Renal pelvis (tissue), 4 donors: ENCODE measurements around the gene PRR33. TPM values are rescaled to one million over a fixed set of nuclear protein-coding genes. Genes with fewer than 3 reads are reported as not detected.
"Not testable (repeated sequence)": the region's sequence is repeated elsewhere in the genome, so short reads cannot be mapped to it uniquely, and the experiment has no call there.

Experiments used
- DNase-seq: peaks from one replicate; pipeline ENCODE4 v3.0.0-alpha.2; 2013
- polyA plus RNA-seq, 3 donors: library from polyadenylated mRNA; unstranded; fragments of 120-200 nt; gene quantifications; one replicate each; pipeline ENCODE4 v1.2.1, GENCODE V29; 2013; ENCODE audit not compliant: insufficient read length in 3 of 3

PRR33 gene
- polyA plus RNA-seq, 3 donors: 0.11 to 0.25 TPM; not detected in 1

DNA sequence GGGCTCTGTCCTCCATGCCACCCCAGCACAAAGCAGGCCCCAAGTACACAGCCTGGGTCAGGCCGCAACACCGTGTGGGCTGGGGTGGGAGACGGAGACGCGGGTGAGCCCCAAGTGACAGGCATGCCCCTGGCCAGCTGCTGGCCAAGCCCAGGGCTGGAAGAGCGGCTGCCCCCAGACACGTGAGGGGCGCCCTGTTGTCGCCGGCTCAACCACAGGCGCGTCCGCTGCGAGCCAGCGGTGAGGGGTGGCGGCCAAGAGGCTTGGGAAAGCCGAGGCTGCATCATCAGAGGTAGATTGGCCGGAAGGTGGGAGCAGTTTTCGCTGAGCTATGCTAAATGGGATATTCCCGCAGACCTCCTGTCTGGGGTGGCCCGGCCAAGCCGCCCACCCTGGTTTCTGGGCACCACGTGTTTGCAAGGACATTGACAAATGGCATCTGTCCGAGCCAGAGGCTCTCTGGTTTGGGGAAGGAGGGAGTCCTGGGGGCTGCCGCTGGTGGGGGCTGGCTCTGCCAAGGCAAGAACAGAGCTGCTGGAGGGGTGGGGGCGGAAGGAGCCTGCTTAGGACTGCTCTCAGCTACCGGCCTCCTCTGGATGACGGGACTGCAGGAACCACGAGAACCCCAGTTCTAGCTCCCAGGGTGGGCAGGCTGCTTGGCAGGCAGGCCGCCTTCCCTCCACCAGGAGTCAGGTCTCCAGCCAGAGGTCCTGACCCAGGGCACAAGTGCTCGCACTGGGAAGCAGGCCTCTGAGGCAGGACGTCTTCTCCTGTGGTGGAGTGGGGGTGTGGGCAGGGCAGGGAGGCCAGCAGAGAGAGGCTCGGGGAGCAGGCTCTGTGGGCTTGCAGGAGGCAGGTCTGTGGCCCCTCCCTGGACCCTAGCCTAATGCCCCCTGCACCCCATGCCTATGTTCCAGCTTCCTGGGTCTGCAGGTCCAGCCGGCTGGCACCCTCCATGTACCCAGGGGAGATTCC is 552 bp downstream of the PRR33 start:
- DNase-seq: no peak

DNA sequence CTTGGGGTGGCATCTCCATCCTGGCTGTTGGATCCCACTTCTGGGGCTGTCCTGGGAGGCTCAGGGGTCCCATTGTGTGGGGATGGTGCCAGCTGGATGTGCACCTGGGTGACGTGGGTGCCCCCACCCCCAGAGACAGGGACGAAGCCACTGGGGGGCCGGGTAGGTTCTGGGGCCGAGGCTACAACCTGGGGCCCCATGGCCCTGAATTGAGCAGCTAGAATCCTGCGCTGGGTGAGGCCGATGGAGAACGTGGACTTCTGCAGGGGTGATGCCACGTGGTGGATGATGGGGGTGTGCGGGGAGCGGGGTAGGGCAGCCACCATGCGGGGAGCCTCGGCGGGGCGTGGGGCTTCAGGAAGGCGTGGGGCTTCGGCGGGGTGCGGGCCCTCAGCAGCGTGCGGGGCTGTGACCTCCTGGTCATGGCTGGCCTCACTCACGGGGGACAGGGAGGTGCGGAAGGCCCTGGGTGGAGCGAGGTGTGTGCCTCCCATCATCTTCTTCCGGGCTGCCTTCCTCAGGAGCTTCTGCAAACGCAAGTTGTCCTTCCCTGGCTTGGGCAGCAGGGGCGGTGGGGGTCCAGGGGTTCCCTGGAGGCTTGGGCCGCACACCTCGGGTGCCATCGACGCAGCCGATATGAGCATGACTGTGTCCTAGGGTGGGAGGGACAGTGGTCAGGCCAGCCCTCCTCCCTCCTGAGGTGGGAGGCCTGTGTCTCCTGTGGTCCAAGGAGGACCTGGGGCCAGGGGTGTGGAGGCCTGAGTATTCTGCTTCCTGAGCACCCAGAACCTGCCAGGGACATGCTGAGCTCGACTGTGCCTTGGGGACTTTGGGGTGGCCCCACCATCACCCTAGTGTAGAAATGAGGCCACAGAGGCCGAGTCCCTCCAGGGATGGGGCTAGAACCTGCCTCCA is 1.5 kb downstream of the PRR33 start:
- DNase-seq: no peak

DNA sequence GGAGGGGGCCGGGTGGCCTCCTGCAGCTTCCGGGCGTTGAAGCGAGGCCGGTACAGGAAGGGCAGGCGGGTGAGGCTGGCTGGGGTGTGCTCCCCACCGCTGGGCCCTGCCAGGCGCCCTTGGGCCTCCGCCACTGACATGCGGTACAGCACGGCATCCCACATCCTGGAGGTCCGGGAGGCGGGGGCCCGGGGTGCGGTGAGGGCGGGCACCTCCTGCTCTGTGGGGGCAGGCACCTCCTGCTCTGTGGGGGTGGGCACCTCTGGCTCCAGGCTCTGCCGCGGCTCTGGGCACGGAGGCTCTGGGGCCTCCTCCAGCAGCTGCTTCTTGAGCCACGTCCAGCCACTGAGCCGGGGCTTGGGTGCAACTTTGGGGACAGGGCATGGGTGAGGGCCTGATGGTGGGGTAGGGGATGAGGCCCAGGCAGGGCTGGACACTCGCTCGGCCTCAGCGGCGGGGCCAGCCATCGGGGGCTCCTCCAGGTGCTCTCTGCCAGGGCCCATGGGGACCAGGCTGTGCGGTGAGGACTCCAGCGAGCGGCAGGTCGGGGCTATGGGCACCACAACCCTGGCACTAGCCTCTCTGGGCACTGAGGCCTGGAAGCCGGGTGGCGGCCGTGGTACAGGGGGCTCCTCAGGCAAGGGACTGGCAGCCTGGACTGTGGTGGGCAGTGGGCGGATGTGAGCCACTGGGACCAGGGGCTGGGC is 2.3 kb downstream of the PRR33 start:
- no peak for DNase-seq

DNA sequence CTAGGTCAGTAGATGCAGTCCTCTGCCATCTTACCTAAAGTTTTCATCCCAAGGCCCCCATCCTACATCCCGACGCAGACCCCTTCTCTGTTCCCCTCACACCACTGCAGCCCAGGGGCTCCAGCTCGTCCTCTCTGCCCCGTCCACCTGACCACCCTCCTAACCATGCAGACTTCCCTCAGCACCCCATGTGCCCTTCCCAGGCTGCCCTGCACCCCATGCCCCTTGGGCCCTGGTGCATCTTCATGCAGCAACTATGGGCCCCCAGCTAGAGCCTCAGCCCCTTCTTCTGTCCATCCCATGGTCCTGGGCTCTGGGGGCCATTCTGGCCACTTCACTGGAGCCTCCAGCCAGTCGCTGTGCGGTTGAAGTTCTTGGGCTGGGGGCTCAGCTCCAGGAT is 2.9 kb downstream of the PRR33 start:
- DNase-seq: no peak

DNA sequence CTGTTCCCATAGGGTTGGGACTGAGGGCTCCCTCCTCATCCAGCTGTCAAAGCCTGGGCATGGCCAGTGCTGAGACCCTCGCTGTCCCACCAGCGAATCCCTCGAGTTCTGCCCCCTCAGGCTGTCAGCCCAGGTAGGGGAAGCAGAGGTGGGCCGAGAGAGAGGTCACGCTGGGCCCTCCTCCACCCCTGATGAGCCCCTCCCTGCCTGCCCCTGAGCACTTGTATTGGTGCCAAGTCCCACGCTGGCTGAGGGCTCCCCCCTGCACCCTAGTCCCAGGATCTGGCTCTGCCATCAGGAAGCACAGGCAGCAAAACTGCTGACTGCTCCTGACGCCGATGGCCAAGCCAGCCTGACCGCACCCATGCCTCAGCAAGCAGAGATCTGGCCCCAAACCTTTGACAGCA is 3.3 kb downstream of the PRR33 start:
- DNase-seq: no peak

DNA sequence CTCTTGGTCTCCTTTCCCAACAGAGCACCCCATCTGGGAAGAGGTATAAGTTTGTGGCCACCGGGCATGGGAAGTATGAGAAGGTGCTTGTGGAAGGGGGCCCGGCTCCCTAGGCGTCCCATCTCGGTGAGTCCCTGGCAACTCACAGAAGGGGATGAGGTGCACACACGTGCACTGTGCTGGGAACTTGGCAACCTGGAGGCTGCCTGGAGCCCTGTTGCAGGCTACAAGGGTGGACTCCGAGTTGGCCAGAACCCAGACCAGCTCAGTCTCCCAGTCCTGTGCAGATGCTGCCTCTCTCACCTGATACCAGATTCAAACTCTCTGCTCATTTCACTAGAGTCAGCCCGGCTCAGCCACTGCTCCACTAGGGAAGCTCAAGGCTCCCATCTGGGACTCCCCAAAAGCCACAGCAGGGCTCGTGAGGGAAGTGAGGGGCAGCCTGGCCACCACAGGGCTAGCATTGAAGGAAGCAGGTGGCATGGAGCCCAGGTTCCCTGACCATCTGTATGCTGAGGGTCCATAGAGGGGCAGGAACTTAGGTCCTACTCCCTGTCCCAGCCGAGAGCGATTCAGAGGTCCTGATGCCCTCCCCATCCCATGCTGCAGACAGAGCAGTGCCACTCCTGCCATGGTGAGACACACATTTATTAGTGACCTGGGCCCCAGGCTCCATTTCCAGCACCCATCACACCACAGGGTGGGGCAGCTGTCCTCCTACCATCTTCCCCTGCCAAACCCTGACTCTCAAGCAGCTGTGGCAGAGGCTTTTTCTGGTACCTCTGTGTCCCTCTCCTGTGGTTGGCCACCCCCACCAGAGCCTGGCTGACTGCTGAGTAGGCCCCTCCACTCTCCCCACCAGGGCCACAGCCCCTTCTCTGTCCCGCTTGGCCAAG is 4.0 kb downstream of the PRR33 start:
- DNase-seq: no peak

DNA sequence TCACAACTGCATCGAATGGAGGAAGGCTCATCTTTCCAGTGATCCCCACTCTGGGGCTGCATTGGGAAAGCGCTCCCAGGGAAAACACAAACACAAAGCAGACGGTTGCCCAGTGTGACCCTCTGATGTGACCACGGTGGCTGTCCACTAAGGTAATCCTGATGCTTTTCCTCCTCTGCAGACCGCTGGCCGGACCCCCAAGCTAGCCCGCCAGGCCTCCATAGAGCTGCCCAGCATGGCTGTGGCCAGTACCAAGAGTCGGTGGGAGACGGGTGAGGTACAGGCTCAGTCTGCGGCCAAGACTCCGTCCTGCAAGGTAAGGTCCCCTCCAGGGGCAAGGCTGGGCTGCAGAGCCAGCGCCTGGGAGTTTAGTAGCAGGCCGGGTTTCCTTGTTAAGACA is 5.1 kb downstream of the PRR33 start:
- DNase-seq: not testable (repeated sequence)

DNA sequence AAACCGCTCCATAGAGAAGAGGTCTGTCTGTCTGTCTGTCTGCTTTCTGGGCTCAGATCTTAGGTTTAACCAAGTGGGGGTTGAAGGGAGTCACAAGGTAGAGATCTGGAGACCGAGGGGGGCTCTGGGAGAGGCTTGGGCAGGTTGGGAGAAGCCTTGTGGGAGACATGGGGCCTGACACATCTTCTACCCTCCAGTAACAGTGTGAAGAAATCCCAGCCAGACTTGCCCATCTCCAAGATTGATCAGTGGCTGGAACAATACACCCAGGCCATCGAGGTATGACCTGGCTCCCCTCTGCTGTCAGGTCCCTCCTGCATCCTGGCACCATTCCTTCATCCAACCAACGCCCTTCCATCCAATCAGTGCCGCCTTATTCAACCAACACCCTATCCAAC is 7.4 kb downstream of the PRR33 start:
- DNase-seq: no peak

DNA sequence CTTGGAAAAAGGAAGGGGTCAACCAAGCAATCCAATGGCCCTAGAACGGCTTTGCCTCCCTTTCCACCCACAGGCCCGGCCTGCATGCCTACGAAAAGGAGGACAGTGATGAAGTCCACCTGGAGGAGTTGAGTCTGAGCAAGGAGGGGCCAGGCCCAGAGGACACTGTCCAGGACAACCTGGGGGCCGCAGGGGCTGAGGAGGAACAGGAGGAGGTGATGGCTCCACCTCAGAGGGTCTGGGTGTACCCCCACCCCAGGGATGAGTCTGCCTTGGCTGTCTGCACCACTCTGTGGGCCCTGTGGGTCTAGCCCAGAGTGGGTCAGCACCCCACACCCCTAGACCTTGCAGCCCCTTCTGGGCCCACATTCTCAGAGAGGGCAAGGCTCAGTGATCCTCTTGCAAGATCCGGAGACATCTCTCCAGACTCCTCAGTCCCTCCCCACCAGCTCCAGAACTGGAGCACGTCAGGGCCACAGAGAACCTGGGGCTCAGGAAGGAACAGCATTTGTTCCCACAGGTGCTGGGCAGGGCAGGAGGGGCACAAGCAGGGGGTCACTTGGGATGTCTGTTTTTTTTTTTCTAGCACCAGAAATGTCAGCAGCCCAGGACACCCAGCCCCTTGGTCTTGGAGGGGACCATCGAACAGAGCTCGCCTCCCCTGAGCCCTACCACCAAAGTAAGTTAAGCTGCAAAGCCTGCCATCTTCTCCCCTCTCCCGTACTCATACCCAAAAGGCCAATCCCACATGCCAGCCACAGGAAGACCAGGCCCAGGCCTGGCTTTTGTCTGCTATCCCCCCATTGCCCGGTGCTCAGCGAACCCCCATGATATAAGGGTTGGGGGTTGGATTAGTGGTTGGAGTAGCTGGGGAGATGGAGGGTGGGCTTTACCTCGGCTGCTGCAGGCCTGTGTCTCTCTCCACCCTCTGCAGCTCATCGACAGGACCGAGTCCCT is 8.1 kb downstream of the PRR33 start:
- DNase-seq: no peak

DNA sequence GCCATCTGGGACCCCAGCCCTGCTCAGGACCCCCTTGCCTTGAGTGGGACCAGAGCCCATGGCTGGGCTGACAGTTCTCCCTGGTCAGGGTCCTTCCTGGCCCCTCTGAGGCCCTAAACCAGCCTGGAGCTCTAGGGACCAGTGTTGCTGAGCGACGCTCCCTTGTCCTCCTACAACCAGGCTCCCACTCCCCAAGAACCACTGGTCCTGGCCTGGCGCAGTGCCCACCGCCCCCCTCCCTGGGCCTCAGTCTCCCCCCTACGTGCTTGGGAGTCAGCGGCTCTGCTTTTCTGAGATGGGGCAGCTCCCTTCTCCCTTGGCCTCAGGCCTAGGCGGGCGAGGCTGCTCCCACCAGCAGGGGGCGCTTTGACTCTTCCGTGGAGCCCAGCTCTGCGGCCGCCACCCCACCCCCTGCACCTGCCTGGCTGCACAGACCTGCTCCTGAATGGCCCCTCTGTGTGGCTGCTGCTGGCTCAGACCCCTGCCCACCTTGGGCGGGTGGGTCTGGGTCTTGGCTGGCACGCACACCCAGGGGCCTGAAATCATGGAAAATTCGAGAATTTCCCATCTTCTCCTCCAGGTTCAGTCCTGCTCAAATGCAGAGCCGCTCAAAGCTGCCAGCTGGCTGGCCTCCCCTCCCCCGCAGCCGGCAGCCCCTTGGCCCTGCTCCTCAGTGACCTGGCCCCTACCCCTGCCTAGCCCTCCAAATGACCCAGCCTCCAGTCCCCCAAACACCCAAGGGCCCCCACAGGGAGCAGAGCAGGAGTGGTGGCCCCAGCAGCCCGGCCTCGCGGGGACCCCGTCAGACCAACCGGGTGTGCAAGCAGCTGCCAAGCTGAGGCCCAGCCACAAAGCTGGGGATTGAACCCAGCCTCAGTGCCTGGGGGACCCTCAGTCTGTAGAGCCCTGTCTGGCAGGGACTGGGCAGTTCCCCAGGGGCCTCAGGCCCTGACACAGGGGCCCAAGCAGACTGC is 9.1 kb downstream of the PRR33 start:
- peak; percentile 81 for DNase-seq

DNA sequence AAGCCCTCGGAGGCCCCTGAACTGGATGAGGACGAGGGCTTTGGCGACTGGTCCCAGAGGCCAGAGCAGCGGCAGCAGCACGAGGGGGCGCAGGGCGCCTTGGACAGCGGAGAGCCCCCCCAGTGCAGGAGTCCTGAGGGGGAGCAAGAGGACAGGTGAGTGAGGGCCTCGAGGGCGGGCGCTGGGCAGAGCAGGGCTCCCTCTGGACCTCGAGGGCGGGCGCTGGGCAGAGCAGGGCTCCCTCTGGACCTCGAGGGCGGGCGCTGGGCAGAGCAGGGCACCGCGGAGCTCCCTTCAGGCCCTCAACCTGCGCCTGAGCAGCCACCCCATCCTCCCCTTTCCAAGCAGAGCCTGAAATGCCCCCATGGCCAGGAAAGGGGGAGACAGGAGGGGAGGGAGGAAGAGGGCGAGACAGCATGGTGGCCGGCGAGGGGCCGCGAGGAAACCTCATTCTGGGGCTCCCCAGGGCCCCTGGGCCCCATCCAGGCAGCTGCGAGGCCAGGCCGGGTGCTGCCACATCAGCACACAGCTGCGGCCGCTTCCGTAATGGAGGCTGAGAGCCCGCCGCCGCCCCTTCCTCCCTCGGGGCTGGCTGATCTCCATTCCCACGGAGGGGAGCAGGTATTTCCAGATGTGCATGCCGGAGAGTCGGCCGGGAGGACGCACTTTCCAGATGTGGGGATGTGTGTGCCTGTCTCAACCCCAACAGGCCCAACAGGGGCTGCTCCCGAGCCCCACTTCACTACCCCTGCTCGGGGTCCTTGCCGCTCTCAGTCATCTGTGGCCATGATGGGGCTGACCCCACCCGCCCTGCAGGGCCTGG is 10.0 kb downstream of the PRR33 start:
- no peak for DNase-seq

DNA sequence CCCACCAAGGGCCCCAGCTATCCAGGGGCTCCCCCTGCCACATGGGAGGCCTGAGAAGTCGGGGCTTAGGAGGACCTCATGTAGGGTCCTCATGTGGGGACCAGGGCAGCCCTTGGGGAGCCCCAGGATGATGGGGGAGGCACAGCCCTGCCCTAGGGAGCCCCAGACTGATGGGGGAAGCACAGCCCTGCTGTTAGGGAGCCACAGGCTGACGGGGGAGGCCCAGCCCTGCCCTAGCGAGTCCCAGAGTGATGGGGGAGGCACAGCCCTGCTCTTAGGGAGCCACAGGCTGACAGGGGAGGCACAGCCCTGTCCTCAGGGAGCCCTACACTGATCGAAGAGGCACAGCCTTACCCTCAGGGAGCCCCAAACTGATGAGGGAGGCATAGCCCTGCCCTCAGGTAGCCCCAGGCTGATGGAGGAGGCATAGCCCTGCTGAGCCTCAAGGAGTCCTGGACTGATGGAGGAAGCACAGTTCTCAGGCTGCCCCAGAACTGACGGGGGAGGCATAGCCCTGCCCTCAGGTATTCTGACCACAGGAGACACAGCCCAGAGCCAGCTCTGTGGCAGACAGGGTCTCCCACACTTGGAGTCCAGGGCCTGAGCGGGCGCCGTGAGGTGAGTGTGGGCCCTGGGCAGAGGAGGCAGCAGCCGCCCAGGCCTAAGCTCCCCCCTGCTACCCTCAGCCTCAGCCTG is 10.8 kb downstream of the PRR33 start:
- no peak for DNase-seq

DNA sequence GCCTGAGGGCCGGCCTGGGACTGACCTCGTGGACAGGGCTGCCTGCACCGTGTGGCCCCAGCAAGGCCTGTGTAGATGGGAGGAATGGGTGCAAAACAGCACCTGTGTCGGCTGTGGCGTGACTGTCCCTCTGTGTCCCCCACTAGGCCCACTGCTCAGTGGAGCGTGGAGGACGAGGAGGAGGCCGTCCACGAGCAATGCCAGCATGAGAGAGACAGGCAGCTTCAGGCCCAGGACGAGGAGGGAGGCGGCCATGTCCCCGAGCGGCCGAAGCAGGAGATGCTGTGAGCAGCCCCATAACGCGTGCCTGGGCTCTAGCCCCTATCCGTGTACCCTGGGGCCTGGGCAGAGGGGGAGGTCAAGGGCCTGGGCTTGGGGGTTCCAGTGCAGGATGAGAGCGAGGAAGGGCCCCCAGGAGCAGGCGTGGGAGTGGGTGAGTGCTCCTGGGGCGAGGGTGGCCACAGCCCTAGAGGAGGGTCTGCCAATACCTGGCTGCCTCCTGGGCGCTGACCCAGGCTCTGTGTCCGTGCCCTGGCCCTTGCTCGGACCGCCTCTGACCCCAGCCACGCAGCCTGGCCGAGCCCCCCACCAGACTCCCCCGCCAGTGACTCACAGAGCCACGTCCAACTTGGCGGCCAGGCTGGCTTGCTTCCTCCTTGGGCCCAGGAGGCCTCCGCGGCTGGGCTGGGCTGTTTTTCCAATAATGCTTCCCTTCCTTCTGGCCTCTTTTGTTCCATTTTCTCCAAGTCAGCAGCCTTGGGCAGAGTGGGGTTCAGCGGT is 11.6 kb downstream of the PRR33 start:
- DNase-seq: no peak

DNA sequence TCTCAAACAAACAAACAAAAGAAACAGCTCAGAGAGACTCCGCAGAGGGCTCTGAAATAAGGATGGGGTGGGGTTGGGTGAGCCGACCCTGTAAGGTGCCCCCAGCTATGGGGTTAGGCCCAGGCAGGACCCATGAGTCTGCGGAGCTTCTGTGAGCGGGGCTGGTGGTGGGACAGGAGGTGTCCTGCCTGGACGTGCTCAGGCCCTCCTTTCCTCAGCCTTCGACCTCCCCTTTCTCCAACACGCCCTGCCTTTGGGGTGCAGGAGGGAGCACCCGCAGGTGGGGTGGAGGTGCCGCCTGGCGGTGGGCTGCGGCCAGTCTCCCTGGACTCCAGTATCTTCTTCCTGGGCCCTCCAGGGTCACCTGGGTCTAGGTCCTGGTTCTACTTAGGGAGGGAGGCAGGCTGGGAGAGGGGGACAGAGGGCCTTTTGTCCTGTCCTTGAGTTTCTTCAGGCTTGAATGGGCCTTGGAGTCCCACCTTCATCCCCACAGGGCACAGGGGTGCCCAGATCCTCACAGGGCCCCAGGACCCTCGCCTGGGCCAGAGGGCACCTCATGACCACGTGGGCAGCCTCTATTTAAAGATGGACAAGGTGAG is 12.3 kb downstream of the PRR33 start:
- DNase-seq: no peak

DNA sequence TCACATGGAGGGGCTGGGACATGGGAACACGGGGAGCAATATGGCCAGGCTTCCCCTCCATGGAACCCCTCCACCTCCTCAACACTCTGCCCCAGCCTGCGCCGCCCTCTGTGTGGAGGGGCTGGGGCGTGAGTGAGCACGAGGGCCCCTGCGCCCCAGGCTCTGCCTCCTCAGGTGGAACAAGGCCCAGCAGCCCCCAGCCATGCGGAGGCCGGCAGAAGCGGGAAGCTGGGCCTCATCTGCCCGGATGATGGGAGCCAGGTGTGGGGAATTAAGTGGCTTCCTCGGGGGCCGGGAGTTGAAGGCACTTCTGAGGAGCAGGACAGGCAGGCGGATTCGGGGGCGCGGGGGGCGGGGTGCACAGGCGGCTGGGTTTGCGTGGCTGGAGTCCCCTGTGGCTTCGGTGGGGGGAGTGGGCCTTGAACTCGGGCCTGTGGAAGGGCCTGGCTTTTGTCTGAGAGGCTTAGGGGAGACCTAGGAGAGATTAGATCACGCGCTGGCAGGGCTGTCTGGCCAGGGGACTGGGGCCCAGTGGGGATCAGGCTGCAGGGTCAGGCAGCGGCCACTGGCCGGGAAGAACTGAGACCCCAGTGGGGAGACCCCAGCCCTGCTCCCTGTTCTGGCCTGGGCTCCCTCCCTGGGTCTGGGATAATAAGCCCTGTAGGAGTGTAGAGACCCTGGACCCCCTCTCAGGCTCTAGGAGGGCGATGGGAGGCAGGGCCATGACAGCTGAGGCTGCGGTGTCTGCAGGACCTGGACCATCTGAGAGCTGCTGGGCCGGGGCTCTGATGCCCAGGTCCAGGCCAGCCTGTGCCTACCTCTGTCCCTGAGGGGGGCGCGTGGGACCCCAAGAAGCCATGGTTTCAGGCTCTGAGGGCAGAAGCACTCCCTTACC is 13.3 kb downstream of the PRR33 start:
- no peak for DNase-seq
